CD8-positive, alpha-beta memory T cell (primary cell): ENCODE measurements around the gene CRYM. TPM values are rescaled to one million over a fixed set of nuclear protein-coding genes. Genes with fewer than 3 reads are reported as not detected.
"Not testable (repeated sequence)": the region's sequence is repeated elsewhere in the genome, so short reads cannot be mapped to it uniquely, and the experiment has no call there.

Source experiments
- CTCF ChIA-PET: fragments of 350-600 bp; sonication (Branson Sonifier 250); formaldehyde crosslinking; loops from one replicate; lab custom pipeline; 2021; ENCODE audit warnings: antibody characterized with exemption; lab: Charles Lee
- POLR2A ChIA-PET: fragments of 350-600 bp; sonication (Branson Sonifier 250); formaldehyde crosslinking; loops from one replicate; lab custom pipeline; 2021; ENCODE audit warnings: antibody characterized with exemption; lab: Charles Lee
- DNase-seq, 5 donors: peaks; one replicate each; pipeline versions ENCODE4 v3.0.0 to v3.0.0-alpha.2; 2020 to 2022; ENCODE audit warnings: mixed read lengths in 1 of 5
- H3K27ac ChIP-seq: one replicate; pipeline ENCODE4 v1.7.0; 2013; ENCODE audit warnings: low read depth, mild to moderate bottlenecking, low read length, moderate library complexity
- H3K27me3 ChIP-seq: 2 replicates; pipeline ENCODE4 v1.7.0; 2013; ENCODE audit warnings: low read length, mild to moderate bottlenecking; ENCODE audit not compliant: insufficient read depth, poor library complexity, severe bottlenecking
- H3K36me3 ChIP-seq: 2 replicates; pipeline ENCODE4 v1.7.0; 2013; ENCODE audit warnings: mild to moderate bottlenecking, low read length, moderate library complexity; ENCODE audit not compliant: insufficient read depth
- H3K4me1 ChIP-seq: 2 replicates; pipeline ENCODE4 v1.7.0; 2013; ENCODE audit warnings: mild to moderate bottlenecking, low read length, moderate library complexity; ENCODE audit not compliant: insufficient read depth
- H3K4me3 ChIP-seq: 2 replicates; pipeline ENCODE4 v1.7.0; 2013; ENCODE audit warnings: mild to moderate bottlenecking, low read length
- H3K9me3 ChIP-seq: 2 replicates; pipeline ENCODE4 v1.7.0; 2013; ENCODE audit warnings: mild to moderate bottlenecking, low read length
- H3K27ac Mint-ChIP-seq, 8 donors: one replicate each; pipeline ENCODE4 v1.8.0; 2020 to 2021; ENCODE audit warnings: mixed read lengths in 8 of 8, mild to moderate bottlenecking in 6 of 8, inconsistent platforms in 3 of 8, moderate library complexity in 3 of 8
- H3K27me3 Mint-ChIP-seq, 2 donors: one replicate each; pipeline ENCODE4 v1.8.0; 2020 to 2021; ENCODE audit warnings: mixed read lengths in 2 of 2, mild to moderate bottlenecking in 1 of 2, moderate library complexity in 1 of 2
- H3K36me3 Mint-ChIP-seq, 3 donors: one replicate each; pipeline ENCODE4 v1.8.0; 2020 to 2021; ENCODE audit warnings: mixed read lengths in 3 of 3, inconsistent platforms in 1 of 3, mild to moderate bottlenecking in 1 of 3
- H3K4me1 Mint-ChIP-seq, 3 donors: one replicate each; pipeline ENCODE4 v1.8.0; 2020 to 2021; ENCODE audit warnings: mixed read lengths in 3 of 3, inconsistent platforms in 1 of 3, mild to moderate bottlenecking in 1 of 3
- H3K4me3 Mint-ChIP-seq, 7 donors: one replicate each; pipeline ENCODE4 v1.8.0; 2020 to 2021; ENCODE audit warnings: mixed read lengths in 7 of 7, mild to moderate bottlenecking in 6 of 7, moderate library complexity in 4 of 7, inconsistent platforms in 2 of 7
- H3K9me3 Mint-ChIP-seq, 5 donors: one replicate each; pipeline ENCODE4 v1.8.0; 2020 to 2022; ENCODE audit warnings: mixed read lengths in 5 of 5, mild to moderate bottlenecking in 3 of 5, moderate library complexity in 2 of 5, inconsistent platforms in 1 of 5
- polyA plus RNA-seq: library from polyadenylated mRNA; unstranded; fragments of 300-500 nt; fragmentation: Illumina TruSeq; gene quantifications from one replicate; pipeline ENCODE4 v1.2.3, GENCODE V29; 2021
- total RNA-seq, 2 experiments: library from RNA; stranded (reverse); gene quantifications; one replicate each; pipeline ENCODE4 v1.2.3, GENCODE V29; 2021

Gene CRYM
- total and polyA plus RNA-seq, 3 experiments from 2014 or later = not detected

DNA sequence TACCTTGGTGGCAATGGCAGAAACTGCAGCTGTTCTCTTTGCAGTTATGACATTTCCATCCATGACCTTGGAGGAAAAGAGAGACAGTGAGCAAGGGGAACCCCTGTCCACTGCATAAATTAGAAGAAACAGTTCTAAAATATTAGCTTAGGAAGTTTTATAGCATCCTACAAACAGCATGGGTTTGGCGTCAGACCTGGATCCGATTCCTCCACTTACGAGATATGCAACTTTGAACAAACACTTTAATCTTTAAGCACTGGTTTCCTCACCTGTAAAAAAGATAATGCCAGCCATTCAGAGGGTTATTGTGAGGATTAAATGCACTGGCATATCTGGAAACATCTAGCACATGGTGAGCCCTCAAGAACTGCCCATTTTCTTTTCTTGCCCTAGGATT is 2.6 kb downstream of the CRYM start:
- H3K4me3 ChIP-seq = no peak overlapping the region
- CTCF ChIA-PET = no interaction called here
- Mint-ChIP-seq H3K4me3 (no peak overlapping the region), H3K36me3 (no peaks in the 10 kb centered on the region), H3K27me3 (peaks cover 37 to 71% of the 10 kb centered on the region in 2 donors), H3K9me3 (no peaks in the 10 kb centered on the region), H3K27ac (no peak overlapping the region), H3K4me1 (peaks cover 0 to 5% (median 0%) of the 10 kb centered on the region in 3 donors)
- H3K4me1 ChIP-seq = no peaks in the 10 kb centered on the region
- H3K36me3 ChIP-seq = no peaks in the 10 kb centered on the region
- DNase-seq = no peak
- POLR2A ChIA-PET = no interaction called here
- peaks cover 16% of the 10 kb centered on the region for H3K27me3 ChIP-seq
- no peak overlapping the region for H3K27ac ChIP-seq
- H3K9me3 ChIP-seq = no peaks in the 10 kb centered on the region

DNA sequence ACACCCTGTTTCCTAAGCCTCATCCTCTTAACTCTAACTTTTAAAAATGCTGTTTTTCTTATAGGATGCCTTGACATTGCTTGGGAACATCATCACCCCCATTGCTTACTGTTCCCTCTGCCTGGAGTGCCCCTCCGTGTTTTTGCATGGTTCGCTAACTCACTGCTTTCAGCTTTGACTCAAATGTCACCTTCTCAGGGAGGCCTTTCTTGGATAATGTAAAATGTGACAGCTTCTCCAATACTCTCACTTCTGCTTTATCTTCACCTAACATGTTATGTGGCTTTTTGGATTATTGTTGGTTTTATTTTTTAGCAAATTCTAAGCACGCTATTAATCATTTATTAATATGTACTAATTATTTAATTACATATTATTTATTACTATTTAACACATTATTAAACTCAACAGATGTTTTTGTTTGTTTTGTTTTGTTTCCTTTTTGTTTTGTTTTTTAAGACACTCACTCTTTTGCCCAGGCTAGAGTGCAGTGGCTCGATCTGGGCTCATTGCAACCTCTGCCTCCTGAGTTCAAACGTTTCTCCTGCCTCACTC is 3.8 kb downstream of the CRYM start:
- H3K4me3 ChIP-seq = no peak overlapping the region
- Mint-ChIP-seq H3K36me3 (no peaks in the 10 kb centered on the region), H3K27ac (no peak overlapping the region), H3K4me3 (no peak overlapping the region), H3K9me3 (no peaks in the 10 kb centered on the region), H3K4me1 (peaks cover 0 to 5% (median 0%) of the 10 kb centered on the region in 3 donors), H3K27me3 (peaks cover 29 to 60% of the 10 kb centered on the region in 2 donors)
- H3K9me3 ChIP-seq = no peaks in the 10 kb centered on the region
- H3K27me3 ChIP-seq = peaks cover 16% of the 10 kb centered on the region
- H3K4me1 ChIP-seq = no peaks in the 10 kb centered on the region
- no peaks in the 10 kb centered on the region for H3K36me3 ChIP-seq
- DNase-seq = no peak
- ChIA-PET POLR2A (no interaction called here), CTCF (no interaction called here)
- H3K27ac ChIP-seq = no peak overlapping the region

GRCh38 chr16:21272763-21273162 is 5.3 kb downstream of the CRYM start:
- H3K9me3 Mint-ChIP-seq, POLR2A ChIA-PET, H3K4me3 ChIP-seq, H3K4me1 Mint-ChIP-seq, H3K4me3 Mint-ChIP-seq, H3K36me3 Mint-ChIP-seq, H3K4me1 ChIP-seq, H3K36me3 ChIP-seq, H3K27ac Mint-ChIP-seq, DNase-seq, H3K9me3 ChIP-seq, H3K27ac ChIP-seq, CTCF ChIA-PET, H3K27me3 ChIP-seq: not testable (repeated sequence)
- H3K27me3 Mint-ChIP-seq = peaks cover 22 to 45% of the 10 kb centered on the region in 2 donors

GRCh38 chr16:21272253-21272652 is 5.8 kb downstream of the CRYM start:
- Mint-ChIP-seq H3K27ac (no peak overlapping the region), H3K36me3 (no peaks in the 10 kb centered on the region), H3K27me3 (peaks cover 17 to 42% of the 10 kb centered on the region in 2 donors), H3K9me3 (no peaks in the 10 kb centered on the region), H3K4me3 (no peak overlapping the region), H3K4me1 (no peaks in the 10 kb centered on the region)
- Histone ChIP-seq H3K27ac (no peak overlapping the region), H3K27me3 (peaks cover 4% of the 10 kb centered on the region), H3K9me3 (no peaks in the 10 kb centered on the region), H3K36me3 (no peaks in the 10 kb centered on the region), H3K4me3 (no peak overlapping the region), H3K4me1 (no peaks in the 10 kb centered on the region)
- CTCF ChIA-PET = no interaction called here
- POLR2A ChIA-PET = no interaction called here
- no peak for DNase-seq

DNA sequence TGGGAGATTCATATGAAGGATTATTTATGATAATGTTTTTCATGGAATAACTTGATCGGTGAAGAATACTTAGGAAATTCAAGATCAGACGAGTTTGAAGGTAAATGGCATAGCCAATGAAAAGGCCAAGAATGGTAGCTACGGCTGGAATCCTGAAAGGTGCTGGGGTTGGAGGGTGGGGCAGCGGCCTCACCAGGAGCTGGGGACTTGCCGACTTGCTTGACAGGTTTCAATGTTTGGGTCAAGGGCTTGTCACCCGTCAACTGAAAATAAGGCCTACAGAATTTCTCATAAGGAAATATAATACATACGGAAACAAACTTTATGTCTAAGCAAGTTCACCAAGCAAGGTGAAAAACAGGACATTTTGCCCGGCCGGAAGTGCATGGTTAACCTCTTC is 9.9 kb downstream of the CRYM start:
- no peaks in the 10 kb centered on the region for H3K36me3 ChIP-seq
- POLR2A ChIA-PET = no interaction called here

DNA sequence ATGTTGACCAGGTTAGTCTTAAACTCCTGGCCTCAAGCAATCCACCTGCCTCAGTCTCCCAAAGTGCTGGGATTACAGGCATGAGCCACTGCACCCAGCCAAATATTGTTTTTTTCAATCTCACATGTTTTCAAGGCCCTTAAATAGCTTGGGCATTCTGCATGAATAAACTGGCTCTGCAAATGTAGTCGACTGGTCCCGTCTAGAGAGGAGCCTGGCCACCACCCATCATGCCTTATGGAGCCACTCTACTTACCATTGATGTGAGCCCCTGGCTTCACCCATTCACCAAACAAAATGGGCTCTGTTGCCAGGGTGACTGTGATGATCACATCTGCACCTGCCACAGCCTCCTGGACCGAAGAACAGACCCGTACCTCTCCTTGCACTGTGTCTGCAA is 10.8 kb downstream of the CRYM start:
- Histone ChIP-seq H3K4me3 (no peak overlapping the region), H3K4me1 (no peaks in the 10 kb centered on the region), H3K9me3 (no peaks in the 10 kb centered on the region), H3K36me3 (no peaks in the 10 kb centered on the region), H3K27ac (no peak overlapping the region), H3K27me3 (no peaks in the 10 kb centered on the region)
- ChIA-PET CTCF (no interaction called here), POLR2A (no interaction called here)
- H3K4me1 Mint-ChIP-seq = no peaks in the 10 kb centered on the region
- H3K9me3 Mint-ChIP-seq = no peaks in the 10 kb centered on the region
- H3K27ac Mint-ChIP-seq = no peak overlapping the region
- no peaks in the 10 kb centered on the region for H3K36me3 Mint-ChIP-seq
- no peak overlapping the region for H3K4me3 Mint-ChIP-seq
- no peak for DNase-seq
- peaks cover 0 to 2% of the 10 kb centered on the region in 2 donors for H3K27me3 Mint-ChIP-seq

More for the DNA sequence above, 9.9 kb downstream of the CRYM start:
- Histone ChIP-seq H3K9me3 (no peaks in the 10 kb centered on the region), H3K27ac (no peak overlapping the region), H3K4me3 (no peak overlapping the region), H3K4me1 (no peaks in the 10 kb centered on the region), H3K27me3 (no peaks in the 10 kb centered on the region)
- Mint-ChIP-seq H3K27me3 (peaks cover 0 to 8% of the 10 kb centered on the region in 2 donors), H3K9me3 (no peaks in the 10 kb centered on the region), H3K36me3 (no peaks in the 10 kb centered on the region), H3K4me1 (no peaks in the 10 kb centered on the region), H3K27ac (no peak overlapping the region), H3K4me3 (no peak overlapping the region)
- no peak for DNase-seq
- CTCF ChIA-PET = no interaction called here

GRCh38 chr16:21265104-21265837 is 12.8 kb downstream of the CRYM start:
- no peak overlapping the region for H3K4me3 Mint-ChIP-seq
- Histone ChIP-seq H3K9me3 (no peaks in the 10 kb centered on the region), H3K4me3 (no peak overlapping the region), H3K4me1 (no peaks in the 10 kb centered on the region), H3K27me3 (no peaks in the 10 kb centered on the region), H3K36me3 (no peaks in the 10 kb centered on the region), H3K27ac (no peak overlapping the region)
- H3K9me3 Mint-ChIP-seq = no peaks in the 10 kb centered on the region
- H3K36me3 Mint-ChIP-seq = no peaks in the 10 kb centered on the region
- DNase-seq = no peak
- CTCF ChIA-PET = no interaction called here
- H3K27ac Mint-ChIP-seq = no peak overlapping the region
- H3K4me1 Mint-ChIP-seq = no peaks in the 10 kb centered on the region
- peaks cover 3 to 6% of the 10 kb centered on the region in 2 donors for H3K27me3 Mint-ChIP-seq
- POLR2A ChIA-PET = no interaction called here

DNA sequence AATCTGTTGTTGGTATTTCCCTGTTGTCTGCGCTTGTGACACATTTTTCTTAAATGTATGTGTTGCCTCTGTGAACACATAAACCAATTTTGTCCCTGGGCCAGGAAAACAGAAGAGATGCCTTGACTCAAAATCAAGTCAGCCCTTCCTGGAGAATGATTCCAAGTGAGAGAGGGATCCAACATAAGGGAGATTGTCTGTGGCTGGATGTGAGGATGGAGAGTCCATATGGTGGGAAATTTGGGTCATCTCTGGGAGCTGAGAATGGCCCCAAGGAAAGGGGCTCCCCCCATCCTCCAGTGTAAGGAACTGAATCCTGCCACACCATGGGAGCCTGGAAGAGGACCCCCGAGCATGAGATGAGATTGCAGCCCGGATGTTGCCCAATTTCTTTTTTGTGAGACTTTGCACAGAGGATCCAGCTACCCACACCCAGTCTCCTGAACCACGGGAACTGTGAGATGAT is 13.5 kb downstream of the CRYM start:
- no peak overlapping the region for H3K27ac Mint-ChIP-seq
- no peaks in the 10 kb centered on the region for H3K9me3 Mint-ChIP-seq
- Histone ChIP-seq H3K4me1 (no peaks in the 10 kb centered on the region), H3K4me3 (no peak overlapping the region), H3K27me3 (no peaks in the 10 kb centered on the region), H3K9me3 (no peaks in the 10 kb centered on the region), H3K36me3 (no peaks in the 10 kb centered on the region), H3K27ac (no peak overlapping the region)
- H3K36me3 Mint-ChIP-seq = no peaks in the 10 kb centered on the region
- peaks cover 3 to 12% of the 10 kb centered on the region in 2 donors for H3K27me3 Mint-ChIP-seq
- DNase-seq = no peak
- H3K4me3 Mint-ChIP-seq = no peak overlapping the region
- POLR2A ChIA-PET = no interaction called here
- no peaks in the 10 kb centered on the region for H3K4me1 Mint-ChIP-seq
- CTCF ChIA-PET = no interaction called here
